GM12875 (cell line): ENCODE data around the gene SLC26A9.

Source experiments
- H3K4me3 ChIP-seq: one replicate; pipeline ENCODE4 v1.5.1; 2011; ENCODE audit warnings: low read depth, low read length, control low read depth
- CTCF ChIP-seq: IDR thresholded peaks from 2 replicates; pipeline ENCODE4 v1.5.1; 2011; ENCODE audit warnings: low read depth, mild to moderate bottlenecking, control low read depth, inconsistent platforms, low read length, moderate library complexity, borderline replicate concordance; ENCODE audit not compliant: insufficient read depth

The SLC26A9 gene

GRCh38 chr1:205948039-205948438, 4.8 kb upstream of the SLC26A9 start:
- no peak for TF ChIP-seq CTCF
- H3K4me3 ChIP-seq: no peak overlapping the region

GRCh38 chr1:205947024-205947423, 3.8 kb upstream of the SLC26A9 start:
- no peak for TF ChIP-seq CTCF
- H3K4me3 ChIP-seq: no peak overlapping the region

- no peak for TF ChIP-seq CTCF
- no peak overlapping the region for H3K4me3 ChIP-seq
Observed at GRCh38 chr1:205945069-205945468, 1.8 kb upstream of the SLC26A9 start.

GRCh38 chr1:205944525-205944924, 1.3 kb upstream of the SLC26A9 start:
- no peak for TF ChIP-seq CTCF
- no peak overlapping the region for H3K4me3 ChIP-seq

- no peak overlapping the region for H3K4me3 ChIP-seq
- no peak for TF ChIP-seq CTCF
Observed at GRCh38 chr1:205942631-205943159, 561 bp downstream of the SLC26A9 start.

GRCh38 chr1:205940710-205941109, 2.5 kb downstream of the SLC26A9 start:
- H3K4me3 ChIP-seq: no peak overlapping the region
- TF ChIP-seq CTCF: no peak

GRCh38 chr1:205939690-205940330, 3.4 kb downstream of the SLC26A9 start:
- no peak overlapping the region for H3K4me3 ChIP-seq

More at GRCh38 chr1:205939690-205940330, 3.4 kb downstream of the SLC26A9 start:
- TF ChIP-seq CTCF: peak; percentile 23; the same call in 1 of the 2 replicates
